ENCODE results near the gene COL23A1.

GRCh38 chr5:178449163-178450070, 140.8 kb downstream of the COL23A1 start:
- peak; percentile 98 for TF ChIP-seq GATA2 (IDR thresholded peaks at IDR 0.05; ENCODE audit: low read depth, low read length)
- peak; percentile 85 for TF ChIP-seq GATA3 (IDR thresholded peaks at IDR 0.05; ENCODE audit: low read depth, low read length)

Measured in SH-SY5Y (cell line).